GM18498 (cell line): ENCODE results near the gene GVQW3.
"Not testable (repeated sequence)": the region's sequence is repeated elsewhere in the genome, so short reads cannot be mapped to it uniquely, and the experiment has no call there.

Experiments
- ATAC-seq: cut with Tn5 transposase; IDR thresholded peaks from one replicate; pipeline ENCODE4 v1.9.1; 2021; ENCODE audit warnings: mild to moderate bottlenecking, moderate library complexity; ENCODE audit not compliant: unreplicated experiment

Gene GVQW3

DNA sequence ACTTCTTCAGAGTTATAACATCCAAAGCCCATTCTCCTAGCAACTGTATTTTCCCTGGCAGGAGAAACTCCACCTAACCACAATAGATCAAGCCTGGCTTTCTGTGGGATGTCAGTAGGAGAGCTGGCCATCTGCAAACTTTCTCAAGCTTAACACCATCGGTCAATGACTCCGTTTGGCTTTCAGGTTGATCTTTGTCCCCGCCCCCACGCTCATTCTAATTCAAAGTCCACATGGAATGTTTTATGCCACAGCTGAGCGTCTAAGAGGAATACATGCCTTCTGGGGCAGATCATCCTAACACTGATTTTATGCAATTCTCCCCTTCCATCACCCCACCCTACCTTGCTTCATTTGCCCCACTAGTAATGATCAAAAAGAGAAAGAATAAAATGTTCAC, 4.8 kb downstream of the GVQW3 start:
- ATAC-seq: no peak

- no peak for ATAC-seq
Measured at GRCh38 chr11:76388408-76388807, 7.3 kb downstream of the GVQW3 start.

DNA sequence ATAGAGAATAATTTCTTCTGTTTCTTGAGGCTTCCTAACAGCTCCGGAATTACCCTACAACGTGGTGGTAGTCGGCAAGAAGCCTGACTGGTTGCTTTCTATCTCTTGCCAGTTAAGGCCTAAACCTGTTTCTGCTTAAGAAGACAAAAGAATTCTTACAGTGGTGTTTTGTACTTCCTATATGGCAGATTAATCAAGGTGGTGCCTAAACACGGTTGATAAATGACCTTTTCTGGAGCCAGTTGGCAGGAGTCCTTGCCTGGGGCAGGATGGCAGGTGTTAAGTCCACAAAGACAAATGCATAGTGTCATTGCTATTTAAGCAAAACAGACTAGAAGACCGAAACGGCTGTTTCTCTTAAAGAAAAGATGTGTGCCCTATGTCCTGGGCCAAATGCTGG, 9.9 kb downstream of the GVQW3 start:
- no peak for ATAC-seq

DNA sequence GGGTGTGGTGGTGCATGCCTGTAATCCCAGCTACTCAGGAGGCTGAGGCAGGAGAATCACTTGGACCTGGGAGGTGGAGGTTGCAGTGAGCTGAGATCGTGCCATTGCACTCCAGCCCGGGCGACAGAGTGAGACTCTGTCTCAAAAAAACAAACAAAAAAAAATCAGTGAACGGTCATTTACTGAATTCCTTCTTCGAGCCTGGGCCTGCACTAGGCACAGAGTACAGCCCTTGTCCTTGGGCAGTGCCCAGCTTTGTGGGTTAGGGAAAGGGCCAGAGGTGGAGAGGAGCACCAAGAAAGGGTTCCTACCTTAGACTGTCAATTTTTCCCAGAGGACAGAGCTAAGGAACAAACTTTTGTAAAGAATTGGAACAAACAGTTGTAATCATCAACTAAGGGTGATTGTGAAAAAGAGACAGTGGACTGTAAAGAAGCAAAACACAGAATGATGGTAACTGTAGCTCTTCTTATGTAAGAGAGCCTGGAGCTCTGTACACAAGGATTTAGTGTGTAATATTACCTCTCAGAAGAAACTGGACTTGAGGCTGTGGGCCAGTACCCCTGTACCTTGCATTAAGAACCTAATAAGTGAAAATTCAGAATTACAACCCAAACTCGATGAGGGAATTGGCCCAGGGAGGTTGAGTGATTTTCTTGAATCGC, 10.8 kb downstream of the GVQW3 start:
- no peak for ATAC-seq

- ATAC-seq: no peak
Measured at GRCh38 chr11:76392870-76393269, 11.7 kb downstream of the GVQW3 start.

GRCh38 chr11:76394411-76394810, 13.3 kb downstream of the GVQW3 start:
- no peak for ATAC-seq

GRCh38 chr11:76395296-76395695, 14.2 kb downstream of the GVQW3 start:
- no peak for ATAC-seq

- no peak for ATAC-seq
Measured at GRCh38 chr11:76397383-76397782, 16.3 kb downstream of the GVQW3 start.

- no peak for ATAC-seq
Measured at GRCh38 chr11:76400967-76401366, 19.8 kb downstream of the GVQW3 start.

DNA sequence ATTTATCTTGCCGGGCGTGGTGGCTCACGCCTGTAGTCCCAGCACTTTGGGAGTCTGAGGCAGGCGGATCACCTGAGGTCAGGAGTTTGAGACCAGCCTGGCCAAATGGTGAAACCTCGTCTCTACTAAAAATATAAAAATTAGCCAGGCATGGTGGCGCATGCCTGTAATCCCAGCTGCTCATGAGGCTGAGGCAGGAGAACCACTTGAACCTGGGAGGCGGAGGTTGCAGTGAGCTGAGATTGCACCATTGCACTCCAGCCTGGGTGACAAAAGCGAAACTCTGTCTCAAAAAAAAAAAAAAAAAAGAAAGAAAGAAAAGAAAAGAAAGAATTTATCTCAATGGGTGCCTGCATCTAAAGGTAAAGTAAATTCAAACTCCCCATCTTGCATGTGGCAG, 20.4 kb downstream of the GVQW3 start:
- ATAC-seq: not testable (repeated sequence)

GRCh38 chr11:76406359-76406758, 25.2 kb downstream of the GVQW3 start:
- no peak for ATAC-seq

- no peak for ATAC-seq
Measured at GRCh38 chr11:76408171-76408965, 27.2 kb downstream of the GVQW3 start.

DNA sequence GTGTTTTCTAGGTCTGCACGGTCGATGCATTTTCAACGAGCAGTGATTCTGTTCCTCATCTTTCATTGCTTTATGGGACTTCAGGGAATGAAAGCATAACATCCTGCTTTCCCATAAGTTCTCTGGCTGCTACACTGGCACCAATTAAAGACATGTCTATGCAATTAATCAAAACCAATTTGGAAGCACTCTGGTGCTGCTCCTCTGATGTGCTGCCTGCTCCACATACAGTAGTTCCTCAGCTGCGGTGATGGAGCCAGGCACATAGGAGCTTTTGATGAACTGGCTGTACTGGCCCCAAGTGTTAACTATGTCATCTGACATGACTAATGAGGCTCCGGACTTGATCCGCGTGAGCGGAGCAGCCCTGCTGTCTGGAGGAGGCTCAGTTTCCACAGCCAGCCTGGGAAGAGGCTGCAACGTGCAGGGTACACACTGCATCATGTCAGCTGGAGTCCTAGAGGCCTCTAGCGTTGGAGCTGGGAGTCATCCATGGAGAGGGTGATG, 29.8 kb downstream of the GVQW3 start:
- ATAC-seq: no peak

GRCh38 chr11:76415073-76415472, 34.0 kb downstream of the GVQW3 start:
- ATAC-seq: no peak

DNA sequence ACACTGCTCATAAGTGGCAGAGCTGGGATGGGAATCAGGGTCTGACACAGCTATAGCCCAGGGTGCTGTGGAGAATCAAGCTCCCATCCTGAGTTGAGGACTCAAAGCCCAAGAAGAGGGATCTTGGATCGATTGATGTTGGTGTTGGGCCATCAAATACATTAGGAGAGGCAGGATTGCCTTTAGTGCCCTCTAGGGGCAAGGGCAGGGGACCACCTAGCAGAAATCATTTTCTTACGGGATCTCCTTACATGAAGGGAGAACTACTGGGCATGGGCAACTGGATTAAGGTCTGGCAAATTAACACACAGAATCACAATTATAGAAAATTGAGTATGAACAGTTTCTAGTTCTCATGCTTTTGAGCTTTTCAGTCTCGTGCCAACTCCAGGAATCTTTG, 38.8 kb downstream of the GVQW3 start:
- no peak for ATAC-seq

GRCh38 chr11:76424379-76424778, 43.3 kb downstream of the GVQW3 start:
- ATAC-seq: peak; percentile 63

- no peak for ATAC-seq
Measured at GRCh38 chr11:76424891-76425290, 43.8 kb downstream of the GVQW3 start.

DNA sequence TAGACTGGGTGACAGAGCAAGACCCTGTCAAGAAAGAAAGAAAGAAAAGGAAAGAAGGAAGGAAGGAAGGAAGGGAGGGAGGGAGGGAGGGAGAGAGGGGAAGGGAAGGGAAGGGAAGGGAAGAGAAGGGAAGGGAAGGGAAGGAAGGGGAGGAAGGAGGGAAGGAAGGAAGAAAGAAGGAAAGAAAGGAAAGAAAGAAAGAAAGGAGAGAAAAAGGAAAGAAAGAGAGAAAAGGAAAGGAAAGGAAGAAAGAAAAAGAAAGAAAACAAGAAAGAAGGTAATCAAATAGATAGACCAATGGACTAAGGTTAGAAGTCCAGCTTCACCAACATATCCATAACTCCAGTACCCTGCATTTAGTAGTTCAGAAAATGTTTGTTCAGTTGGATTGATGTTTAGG, 45.5 kb downstream of the GVQW3 start:
- no peak for ATAC-seq

DNA sequence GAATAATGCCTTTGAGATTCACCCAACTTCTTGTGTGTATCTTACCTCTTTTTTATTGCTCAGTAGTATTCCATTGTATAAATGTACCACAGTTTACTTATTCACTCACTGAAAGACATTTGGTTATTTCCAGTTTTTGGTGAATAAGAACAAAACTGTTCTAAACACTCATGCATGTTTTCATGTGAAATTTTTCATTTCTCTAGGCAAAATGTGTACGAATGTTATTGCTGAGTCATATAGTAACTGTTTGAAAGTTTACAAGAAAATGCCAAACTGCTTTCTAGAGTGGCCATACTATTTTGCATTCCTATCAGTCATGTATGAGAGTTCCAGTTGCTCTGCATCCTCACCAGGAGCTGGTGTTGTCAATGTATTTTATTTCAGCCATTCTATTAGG, 54.9 kb downstream of the GVQW3 start:
- ATAC-seq: no peak

DNA sequence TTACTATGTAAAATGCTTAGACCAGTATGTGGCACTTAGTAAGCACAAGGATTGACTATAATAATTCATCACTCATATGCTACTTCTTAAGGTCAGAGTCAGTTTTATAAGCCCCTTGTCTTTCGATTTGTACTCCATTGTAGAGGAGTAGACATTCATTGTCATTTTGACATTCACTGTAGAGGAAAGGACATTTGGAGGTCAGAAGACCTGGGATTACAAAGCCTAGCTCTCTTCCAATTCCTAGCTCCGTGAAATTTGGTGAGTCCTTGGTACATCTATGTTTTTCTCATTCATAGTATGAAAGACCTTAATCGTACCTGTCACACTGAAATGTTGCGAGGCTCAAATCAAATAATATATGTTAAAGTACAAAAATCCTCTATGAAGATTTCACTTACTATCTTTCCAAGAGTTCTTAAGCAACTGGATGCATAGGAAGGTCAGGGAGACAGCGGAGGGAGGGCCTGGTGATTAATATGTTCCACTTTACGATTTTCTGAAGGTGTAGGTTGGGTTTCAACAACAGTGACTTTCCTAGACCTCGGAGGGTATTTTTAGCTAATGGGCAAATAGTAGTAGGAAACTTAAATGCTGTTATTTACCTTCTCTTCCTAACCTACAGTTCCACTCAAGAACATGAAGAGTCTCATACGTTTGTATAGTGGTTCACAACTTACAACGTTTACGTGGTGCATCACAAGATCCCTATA, 62.3 kb downstream of the GVQW3 start:
- ATAC-seq: no peak

DNA sequence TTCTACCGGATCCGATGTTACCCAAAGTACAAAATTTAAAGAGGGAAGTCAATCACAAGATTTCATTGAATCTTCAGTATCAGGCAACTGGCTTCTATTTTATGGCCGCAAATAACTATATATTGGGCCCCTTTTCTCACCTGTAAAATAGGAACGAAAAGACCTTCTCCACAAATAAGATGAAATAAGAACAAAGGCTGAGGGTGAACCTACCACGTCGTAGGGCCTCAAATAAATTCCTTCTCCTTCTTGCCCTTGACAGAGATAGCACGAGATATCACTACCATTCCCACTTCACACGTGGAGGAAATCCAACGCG, 62.9 kb downstream of the GVQW3 start:
- ATAC-seq: no peak
